GM12873 (cell line): ENCODE results near the gene POU6F2.

ENCODE experiments used
- TF ChIP-seq, protein P1 (sequence below): IDR thresholded peaks from 2 replicates; pipeline ENCODE4 v1.5.1; 2012; ENCODE audit warnings: low read depth, mild to moderate bottlenecking, moderate library complexity, low read length, control low read depth; ENCODE audit not compliant: insufficient read depth; ENCODE audit errors: missing control alignments

The POU6F2 gene

DNA sequence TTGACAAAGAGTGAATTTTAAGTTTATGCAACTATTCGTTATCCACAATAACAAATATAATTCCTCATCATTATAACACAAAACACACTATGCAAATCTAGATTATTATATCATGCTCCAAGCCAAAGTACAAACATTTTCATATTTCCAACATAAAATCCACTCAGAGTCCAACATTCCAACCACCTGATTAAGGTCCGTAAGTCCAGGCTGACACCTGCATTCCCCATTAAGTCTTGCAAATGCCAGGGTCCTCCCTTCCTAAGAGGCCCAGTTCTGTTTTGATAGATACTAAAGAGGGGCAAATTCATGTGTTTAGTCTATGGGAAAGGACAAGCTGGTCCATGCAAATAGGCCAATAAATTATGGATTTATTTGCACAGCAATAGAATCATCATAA lies 206.1 kb downstream of the POU6F2 start:
- TF ChIP-seq, protein P1, sequence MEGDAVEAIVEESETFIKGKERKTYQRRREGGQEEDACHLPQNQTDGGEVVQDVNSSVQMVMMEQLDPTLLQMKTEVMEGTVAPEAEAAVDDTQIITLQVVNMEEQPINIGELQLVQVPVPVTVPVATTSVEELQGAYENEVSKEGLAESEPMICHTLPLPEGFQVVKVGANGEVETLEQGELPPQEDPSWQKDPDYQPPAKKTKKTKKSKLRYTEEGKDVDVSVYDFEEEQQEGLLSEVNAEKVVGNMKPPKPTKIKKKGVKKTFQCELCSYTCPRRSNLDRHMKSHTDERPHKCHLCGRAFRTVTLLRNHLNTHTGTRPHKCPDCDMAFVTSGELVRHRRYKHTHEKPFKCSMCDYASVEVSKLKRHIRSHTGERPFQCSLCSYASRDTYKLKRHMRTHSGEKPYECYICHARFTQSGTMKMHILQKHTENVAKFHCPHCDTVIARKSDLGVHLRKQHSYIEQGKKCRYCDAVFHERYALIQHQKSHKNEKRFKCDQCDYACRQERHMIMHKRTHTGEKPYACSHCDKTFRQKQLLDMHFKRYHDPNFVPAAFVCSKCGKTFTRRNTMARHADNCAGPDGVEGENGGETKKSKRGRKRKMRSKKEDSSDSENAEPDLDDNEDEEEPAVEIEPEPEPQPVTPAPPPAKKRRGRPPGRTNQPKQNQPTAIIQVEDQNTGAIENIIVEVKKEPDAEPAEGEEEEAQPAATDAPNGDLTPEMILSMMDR = no peak

GRCh38 chr7:39184391-39184790 lies 206.7 kb downstream of the POU6F2 start:
- TF ChIP-seq, protein P1 = no peak

GRCh38 chr7:39186131-39186530 lies 208.4 kb downstream of the POU6F2 start:
- TF ChIP-seq, protein P1 = no peak

- TF ChIP-seq, protein P1 = no peak
Measured at GRCh38 chr7:39186671-39187070, 209.0 kb downstream of the POU6F2 start.

DNA sequence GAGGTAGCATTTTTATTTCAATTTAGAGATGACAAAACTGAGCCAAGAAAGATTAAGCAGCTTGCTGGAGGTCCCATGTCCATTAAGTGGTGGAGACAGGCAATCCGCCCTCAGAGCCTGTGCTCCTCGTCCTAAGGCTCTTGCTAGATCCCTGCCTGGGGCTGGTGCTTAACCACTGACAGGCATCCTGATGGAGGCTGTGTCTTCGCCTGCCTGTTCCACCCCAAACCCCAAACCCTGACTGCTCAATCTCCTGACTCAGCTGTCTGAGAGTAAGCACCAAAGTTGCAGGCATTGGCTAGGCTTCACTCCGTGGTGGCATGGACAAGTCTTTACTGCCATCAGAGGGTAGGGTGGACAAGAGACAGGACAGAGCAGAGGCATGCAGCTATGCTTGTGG lies 209.4 kb downstream of the POU6F2 start:
- TF ChIP-seq, protein P1 = no peak

DNA sequence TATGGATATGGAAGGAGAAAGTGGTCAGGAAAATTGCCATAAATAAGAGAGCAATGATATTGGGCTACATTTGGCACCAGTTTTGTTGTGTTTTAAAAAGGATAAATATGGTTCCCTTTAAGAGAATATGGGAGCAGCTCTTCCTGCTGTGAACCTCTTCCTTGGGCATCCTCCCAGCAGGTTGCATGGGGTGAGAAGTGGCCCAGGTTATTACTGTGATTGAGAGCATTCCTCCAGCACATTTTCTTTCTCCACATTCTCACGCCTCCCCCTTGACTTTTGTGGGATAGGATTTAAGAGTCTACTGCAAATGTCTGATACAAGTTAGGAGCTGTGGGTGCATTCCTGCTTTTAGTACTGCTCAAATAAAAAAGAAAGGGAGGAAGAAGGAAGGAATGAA lies 214.8 kb downstream of the POU6F2 start:
- TF ChIP-seq, protein P1 = no peak

- TF ChIP-seq, protein P1 = no peak
Measured at GRCh38 chr7:39195967-39196366, 218.3 kb downstream of the POU6F2 start.
